Tibial artery (tissue), 4 donors: ENCODE measurements around the gene CENPV.

Experiments used
- DNase-seq, 2 donors: peaks; one replicate each; pipeline ENCODE4 v3.0.0-alpha.2; 2019
- H3K27ac ChIP-seq, 2 donors: fragments of 200-600 bp; sonication (generic) in 1 of 2; 1 replicate in 1 of 2; 2 replicates in 1 of 2; pipeline ENCODE4 v1.5.1; 2018 to 2019; ENCODE audit warnings: mild to moderate bottlenecking in 1 of 2
- H3K27me3 ChIP-seq, 2 donors: fragments of 200-600 bp; sonication (generic) in 1 of 2; one replicate each; pipeline versions ENCODE4 v1.5.1 to v1.6.0; 2016 to 2019
- H3K36me3 ChIP-seq, 3 donors: fragments of 200-600 bp; sonication (generic) in 2 of 3; one replicate each; pipeline ENCODE4 v1.5.1; 2016 to 2019; ENCODE audit warnings: mild to moderate bottlenecking in 2 of 3
- H3K4me1 ChIP-seq, 4 donors: fragments of 200-600 bp; sonication (generic) in 2 of 4; 1 replicate in 3 of 4; 2 replicates in 1 of 4; pipeline ENCODE4 v1.5.1; 2016 to 2019
- H3K4me3 ChIP-seq, 2 donors: fragments of 200-600 bp; sonication (generic) in 1 of 2; 1 replicate in 1 of 2; 2 replicates in 1 of 2; pipeline ENCODE4 v1.5.1; 2018 to 2019; ENCODE audit warnings: mild to moderate bottlenecking in 2 of 2
- H3K9me3 ChIP-seq, 3 donors: fragments of 200-600 bp; sonication (generic) in 1 of 3; one replicate each; pipeline ENCODE4 v1.5.1; 2016 to 2019
- intact Hi-C: fragments of 100-400 bp; cut with DNase I; formaldehyde crosslinking; loops from one replicate; pipeline ENCODE4 v1.15.0; 2023; ENCODE audit warnings: low total_unique reads
- TF ChIP-seq, protein P1 (sequence below), 2 experiments: fragments of 200-600 bp in 1 of 2; fragments of 450-650 bp in 1 of 2; IDR thresholded peaks; one replicate each; pipeline ENCODE4 v1.5.1; 2017 to 2019; ENCODE audit warnings: antibody characterized with exemption in 2 of 2, mild to moderate bottlenecking in 1 of 2, moderate library complexity in 1 of 2

CENPV gene

GRCh38 chr17:16346721-16347271 is 6.5 kb downstream of the CENPV start:
- Histone ChIP-seq H3K36me3 (peaks cover 5 to 61% (median 32%) of the 10 kb centered on the region in 3 donors), H3K27me3 (no peaks in the 10 kb centered on the region), H3K9me3 (no peaks in the 10 kb centered on the region), H3K4me1 (peaks cover 0 to under 1% (median under 1%) of the 10 kb centered on the region in 4 donors), H3K4me3 (no peak overlapping the region), H3K27ac (no peak overlapping the region)
- TF ChIP-seq, protein P1, sequence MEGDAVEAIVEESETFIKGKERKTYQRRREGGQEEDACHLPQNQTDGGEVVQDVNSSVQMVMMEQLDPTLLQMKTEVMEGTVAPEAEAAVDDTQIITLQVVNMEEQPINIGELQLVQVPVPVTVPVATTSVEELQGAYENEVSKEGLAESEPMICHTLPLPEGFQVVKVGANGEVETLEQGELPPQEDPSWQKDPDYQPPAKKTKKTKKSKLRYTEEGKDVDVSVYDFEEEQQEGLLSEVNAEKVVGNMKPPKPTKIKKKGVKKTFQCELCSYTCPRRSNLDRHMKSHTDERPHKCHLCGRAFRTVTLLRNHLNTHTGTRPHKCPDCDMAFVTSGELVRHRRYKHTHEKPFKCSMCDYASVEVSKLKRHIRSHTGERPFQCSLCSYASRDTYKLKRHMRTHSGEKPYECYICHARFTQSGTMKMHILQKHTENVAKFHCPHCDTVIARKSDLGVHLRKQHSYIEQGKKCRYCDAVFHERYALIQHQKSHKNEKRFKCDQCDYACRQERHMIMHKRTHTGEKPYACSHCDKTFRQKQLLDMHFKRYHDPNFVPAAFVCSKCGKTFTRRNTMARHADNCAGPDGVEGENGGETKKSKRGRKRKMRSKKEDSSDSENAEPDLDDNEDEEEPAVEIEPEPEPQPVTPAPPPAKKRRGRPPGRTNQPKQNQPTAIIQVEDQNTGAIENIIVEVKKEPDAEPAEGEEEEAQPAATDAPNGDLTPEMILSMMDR (IDR thresholded peaks at IDR 0.05), result no peak
- peak in 1 of 2 donors; percentile 20 for DNase-seq
- intact Hi-C loops, result no loop called here

GRCh38 chr17:16345565-16345964 is 7.7 kb downstream of the CENPV start:
- Histone ChIP-seq H3K36me3 (peaks cover 5 to 61% (median 32%) of the 10 kb centered on the region in 3 donors), H3K9me3 (no peaks in the 10 kb centered on the region), H3K27me3 (no peaks in the 10 kb centered on the region), H3K4me1 (no peaks in the 10 kb centered on the region), H3K4me3 (no peak overlapping the region), H3K27ac (no peak overlapping the region)
- intact Hi-C loops, result no loop called here
- no peak for DNase-seq
- TF ChIP-seq, protein P1 (IDR thresholded peaks at IDR 0.05), result no peak

DNA sequence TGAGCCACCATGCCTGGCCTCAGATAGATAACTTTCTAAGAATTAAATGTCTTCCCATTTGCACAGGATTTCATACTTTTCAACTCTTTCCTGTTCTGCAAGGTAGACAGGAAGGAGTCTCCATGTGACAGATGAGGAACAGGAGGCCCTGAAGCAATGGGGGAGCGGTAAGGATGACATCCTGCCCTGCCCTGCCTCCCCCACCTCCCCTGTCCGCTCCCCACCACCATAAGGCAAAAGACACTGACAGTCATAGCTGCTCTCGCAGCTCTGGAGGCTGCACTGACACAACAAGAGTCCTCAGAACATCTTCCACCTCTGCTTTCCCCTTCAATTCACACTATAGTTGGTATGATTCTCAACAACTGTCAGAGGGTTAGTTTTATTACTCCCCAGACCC is 9.7 kb downstream of the CENPV start:
- Histone ChIP-seq H3K4me1 (no peaks in the 10 kb centered on the region), H3K4me3 (no peak overlapping the region), H3K36me3 (peaks cover 5 to 50% (median 30%) of the 10 kb centered on the region in 3 donors), H3K9me3 (no peaks in the 10 kb centered on the region), H3K27ac (no peak overlapping the region), H3K27me3 (no peaks in the 10 kb centered on the region)
- intact Hi-C loops, result no loop called here
- TF ChIP-seq, protein P1 (IDR thresholded peaks at IDR 0.05), result no peak
- no peak for DNase-seq

GRCh38 chr17:16342979-16343378 is 10.3 kb downstream of the CENPV start:
- Histone ChIP-seq H3K27me3 (no peaks in the 10 kb centered on the region), H3K27ac (no peak overlapping the region), H3K4me1 (no peaks in the 10 kb centered on the region), H3K36me3 (peaks cover 5 to 44% (median 24%) of the 10 kb centered on the region in 3 donors), H3K9me3 (no peaks in the 10 kb centered on the region), H3K4me3 (no peak overlapping the region)
- peak in 1 of 2 donors; percentile 62 for DNase-seq
- intact Hi-C loops, result no loop called here
- TF ChIP-seq, protein P1 (IDR thresholded peaks at IDR 0.05), result no peak

DNA sequence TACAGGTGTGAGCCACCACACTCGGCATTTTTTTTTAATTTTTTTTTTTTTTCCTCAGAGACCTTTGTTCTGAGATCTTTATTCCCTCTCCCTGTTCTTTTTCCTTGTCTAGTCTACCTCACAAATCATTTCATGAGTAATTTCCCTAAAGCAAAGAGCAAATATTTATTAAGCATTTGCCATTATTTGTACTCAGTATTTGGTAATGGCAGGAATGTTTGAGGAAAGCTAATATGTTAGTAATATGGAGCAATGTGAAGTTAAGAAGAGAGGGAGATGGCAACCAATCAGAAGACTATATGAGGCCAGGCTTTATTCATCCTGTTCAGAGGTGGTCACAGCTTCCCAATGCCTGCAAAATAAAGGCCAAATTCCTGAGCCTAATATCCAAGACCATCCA is 13.3 kb downstream of the CENPV start:
- H3K27ac ChIP-seq, result no peak overlapping the region
- H3K4me1 ChIP-seq, result no peaks in the 10 kb centered on the region
- DNase-seq, result no peak
- TF ChIP-seq, protein P1 (IDR thresholded peaks at IDR 0.05), result no peak
- intact Hi-C loops, result no loop called here
- peaks cover 5 to 27% (median 18%) of the 10 kb centered on the region in 3 donors for H3K36me3 ChIP-seq
- H3K9me3 ChIP-seq, result no peaks in the 10 kb centered on the region
- H3K4me3 ChIP-seq, result no peak overlapping the region
- H3K27me3 ChIP-seq, result no peaks in the 10 kb centered on the region

GRCh38 chr17:16339402-16339801 is 13.9 kb downstream of the CENPV start:
- Histone ChIP-seq H3K27me3 (no peaks in the 10 kb centered on the region), H3K4me3 (no peak overlapping the region), H3K9me3 (no peaks in the 10 kb centered on the region), H3K4me1 (no peaks in the 10 kb centered on the region), H3K36me3 (peaks cover 5 to 23% (median 18%) of the 10 kb centered on the region in 3 donors), H3K27ac (no peak overlapping the region)
- intact Hi-C loops, result no loop called here
- TF ChIP-seq, protein P1 (IDR thresholded peaks at IDR 0.05), result no peak
- no peak for DNase-seq
